22Rv1 (cell line): Measurements from ENCODE around the gene LONP2.

Source experiments
- ZFX ChIP-seq: fragments of 450-650 bp; IDR thresholded peaks from 2 replicates; pipeline ENCODE4 v1.6.1; 2017; ENCODE audit warnings: antibody characterized with exemption, borderline replicate concordance
- TF ChIP-seq, protein P1 (sequence below): fragments of 450-650 bp; IDR thresholded peaks from 2 replicates; pipeline ENCODE4 v1.5.1; 2017; ENCODE audit warnings: mild to moderate bottlenecking

DNA sequence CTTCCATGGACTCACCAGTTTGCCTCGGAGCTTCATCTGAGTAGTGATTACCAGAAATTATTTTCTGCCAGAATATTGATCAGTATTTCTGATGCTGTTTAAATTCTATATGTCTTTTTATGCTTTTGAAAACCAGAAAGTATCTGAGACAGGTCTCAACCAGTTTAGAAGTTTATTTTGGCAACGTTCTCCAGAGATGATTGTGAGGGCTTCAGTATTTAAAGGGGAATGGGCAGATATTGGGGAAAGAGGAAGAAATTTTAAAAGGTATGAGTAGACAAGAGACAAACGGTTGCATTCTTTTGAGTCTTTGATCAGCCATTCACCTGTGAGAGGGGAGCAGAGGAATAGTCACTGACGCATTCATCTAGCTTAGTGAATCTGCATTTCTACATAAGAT is 47.7 kb downstream of the LONP2 start:
- TF ChIP-seq, protein P1, sequence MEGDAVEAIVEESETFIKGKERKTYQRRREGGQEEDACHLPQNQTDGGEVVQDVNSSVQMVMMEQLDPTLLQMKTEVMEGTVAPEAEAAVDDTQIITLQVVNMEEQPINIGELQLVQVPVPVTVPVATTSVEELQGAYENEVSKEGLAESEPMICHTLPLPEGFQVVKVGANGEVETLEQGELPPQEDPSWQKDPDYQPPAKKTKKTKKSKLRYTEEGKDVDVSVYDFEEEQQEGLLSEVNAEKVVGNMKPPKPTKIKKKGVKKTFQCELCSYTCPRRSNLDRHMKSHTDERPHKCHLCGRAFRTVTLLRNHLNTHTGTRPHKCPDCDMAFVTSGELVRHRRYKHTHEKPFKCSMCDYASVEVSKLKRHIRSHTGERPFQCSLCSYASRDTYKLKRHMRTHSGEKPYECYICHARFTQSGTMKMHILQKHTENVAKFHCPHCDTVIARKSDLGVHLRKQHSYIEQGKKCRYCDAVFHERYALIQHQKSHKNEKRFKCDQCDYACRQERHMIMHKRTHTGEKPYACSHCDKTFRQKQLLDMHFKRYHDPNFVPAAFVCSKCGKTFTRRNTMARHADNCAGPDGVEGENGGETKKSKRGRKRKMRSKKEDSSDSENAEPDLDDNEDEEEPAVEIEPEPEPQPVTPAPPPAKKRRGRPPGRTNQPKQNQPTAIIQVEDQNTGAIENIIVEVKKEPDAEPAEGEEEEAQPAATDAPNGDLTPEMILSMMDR, result no peak
- TF ChIP-seq ZFX, result no peak
